ENCODE results near the gene DLK2. TPM values are rescaled to one million over a fixed set of nuclear protein-coding genes. Genes with fewer than 3 reads are reported as not detected.
"Not testable (repeated sequence)": the region's sequence is repeated elsewhere in the genome, so short reads cannot be mapped to it uniquely, and the experiment has no call there.

DLK2 gene
- total RNA-seq, 2 experiments from 2014 or later = 1.2 to 1.4 TPM

DNA sequence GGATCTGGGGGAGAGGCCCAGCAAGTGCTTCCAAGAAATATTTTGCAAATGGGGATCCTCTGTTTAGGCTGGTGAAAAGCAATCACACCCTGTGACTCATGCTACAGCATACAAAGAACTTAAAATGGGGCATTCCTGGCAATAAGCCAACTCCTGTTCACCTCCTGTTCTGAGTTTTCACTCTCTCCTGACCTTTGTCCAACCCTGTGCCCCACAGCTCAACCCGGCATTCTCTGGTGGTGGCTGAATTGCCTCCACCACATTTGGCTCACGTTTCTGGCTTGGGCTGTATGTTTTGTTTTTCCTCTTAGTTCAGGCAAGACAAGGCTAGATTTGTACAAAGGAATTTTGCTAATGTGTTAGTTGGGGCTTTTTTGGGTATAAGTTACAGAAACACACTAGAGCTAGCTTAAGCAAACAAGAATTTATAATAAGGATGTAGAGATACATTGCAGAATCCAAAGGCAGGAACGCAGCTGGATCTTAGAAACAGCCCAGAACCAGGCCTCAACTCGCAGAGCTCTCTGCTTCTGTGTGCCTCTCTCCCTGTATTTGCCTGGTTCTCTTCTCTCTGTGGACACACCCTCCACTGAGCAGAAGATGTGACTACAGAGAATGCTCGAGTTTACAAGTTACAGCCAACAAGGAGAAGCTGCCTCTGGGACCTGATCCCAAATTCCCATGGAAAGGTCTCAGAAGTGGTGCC is 18.6 kb downstream of the DLK2 start:
- POLR2A ChIA-PET = no interaction called here

GRCh38 chr6:43435682-43436437 is 19.5 kb downstream of the DLK2 start:
- ChIA-PET POLR2A (no interaction called here), CTCF (interaction anchor here (2.6 kb wide), 1 partner anchor 73 kb away, joined by 8 read pairs; no protein-coding TSS in a partner anchor)

More for the DNA sequence above, 18.6 kb downstream of the DLK2 start:
- CTCF ChIA-PET = interaction anchor here (0.6 to 2.6 kb wide), 4 partner anchors 10 to 169 kb away, joined by 3 to 8 read pairs (median 4); partner anchors contain the start of gene ABCC10

GRCh38 chr6:43434943-43435342 is 20.4 kb downstream of the DLK2 start:
- ChIA-PET POLR2A (no interaction called here), CTCF (interaction anchor here (1.3 to 2.6 kb wide), 2 partner anchors 9 to 74 kb away, joined by 3 to 8 read pairs; no protein-coding TSS in a partner anchor)

GRCh38 chr6:43434001-43434840 is 21.1 kb downstream of the DLK2 start:
- CTCF ChIA-PET = interaction anchor here (1.3 to 2.6 kb wide), 2 partner anchors 10 to 74 kb away, joined by 3 to 8 read pairs; no protein-coding TSS in a partner anchor
- POLR2A ChIA-PET = interaction anchor here (1.2 kb wide), 1 partner anchor 78 kb away, joined by 3 read pairs; no protein-coding TSS in a partner anchor

GRCh38 chr6:43433148-43433547 is 22.2 kb downstream of the DLK2 start:
- POLR2A ChIA-PET = no interaction called here
- CTCF ChIA-PET = no interaction called here

GRCh38 chr6:43432009-43432945 is 23.1 kb downstream of the DLK2 start:
- CTCF ChIA-PET = interaction anchor here (0.6 to 1.4 kb wide), 2 partner anchors 8 to 24 kb away, joined by 3 to 4 read pairs; no protein-coding TSS in a partner anchor
- POLR2A ChIA-PET = no interaction called here

- ChIA-PET CTCF (no interaction called here), POLR2A (no interaction called here)
Observed at GRCh38 chr6:43428874-43429273, 26.5 kb downstream of the DLK2 start.

GRCh38 chr6:43428112-43428570 is 27.2 kb downstream of the DLK2 start:
- ChIA-PET POLR2A (interaction anchor here (1.0 kb wide), 1 partner anchor 50 kb away, joined by 3 read pairs; no protein-coding TSS in a partner anchor), CTCF (interaction anchor here (1.2 to 1.6 kb wide), 2 partner anchors 54 to 176 kb away, joined by 6 read pairs; no protein-coding TSS in a partner anchor)

DNA sequence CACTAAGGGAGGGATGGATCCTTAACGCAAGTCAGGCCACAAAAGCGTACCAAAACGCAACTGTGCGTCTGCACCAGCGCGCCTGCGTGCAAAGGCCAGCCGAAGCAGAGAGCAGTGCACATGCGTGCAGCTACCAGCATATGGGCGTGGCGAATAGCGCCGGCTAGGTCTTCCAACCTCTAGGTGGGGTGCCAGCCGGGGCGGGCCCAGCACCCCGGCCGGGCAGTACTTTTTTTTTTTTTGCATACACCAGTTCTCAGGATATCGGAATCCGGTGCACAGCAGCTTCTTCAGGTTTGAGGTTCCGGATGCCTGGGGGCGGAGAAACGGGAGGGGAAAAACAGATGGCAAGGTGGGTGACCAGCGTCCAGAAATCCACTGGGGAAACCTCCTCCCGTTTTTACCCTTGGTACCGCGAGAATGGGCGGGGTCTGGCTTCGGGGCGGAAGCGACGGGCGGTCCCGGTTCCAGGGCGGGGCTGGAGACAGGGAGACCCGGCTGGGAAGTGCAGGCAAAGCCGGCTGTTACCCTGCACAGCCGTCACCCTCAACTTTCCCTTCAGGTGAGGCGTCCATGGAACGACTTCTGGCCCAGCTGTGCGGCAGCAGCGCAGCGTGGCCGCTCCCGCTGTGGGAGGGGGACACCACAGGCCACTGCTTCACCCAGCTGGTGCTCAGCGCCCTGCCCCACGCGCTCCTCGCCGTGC is 27.8 kb downstream of the DLK2 start, which contains the start of gene ABCC10:
Gene ABCC10, plus strand, starts transcription at position 136 of the 706 bp plus-strand sequence. Its CDS starts 438 bp downstream, at position 574.
- POLR2A ChIA-PET = interaction anchor here (0.5 to 1.0 kb wide), 6 partner anchors 29 to 198 kb away, joined by 3 to 7 read pairs (median 3); partner anchors contain the start of gene DNPH1
- CTCF ChIA-PET = interaction anchor here (0.8 to 1.7 kb wide), 7 partner anchors 10 to 199 kb away, joined by 3 to 6 read pairs (median 4); partner anchors contain the start of gene DNPH1

GRCh38 chr6:43426928-43427405 is 28.4 kb downstream of the DLK2 start:
- ChIA-PET CTCF (interaction anchor here (0.8 to 1.7 kb wide), 7 partner anchors 10 to 198 kb away, joined by 3 to 6 read pairs (median 4); partner anchors contain the start of gene DNPH1), POLR2A (interaction anchor here (0.5 to 1.0 kb wide), 6 partner anchors 28 to 198 kb away, joined by 3 to 7 read pairs (median 3); partner anchors contain the start of gene DNPH1)

- POLR2A ChIA-PET, CTCF ChIA-PET: not testable (repeated sequence)
Observed at GRCh38 chr6:43425083-43425482, 30.3 kb downstream of the DLK2 start.

DNA sequence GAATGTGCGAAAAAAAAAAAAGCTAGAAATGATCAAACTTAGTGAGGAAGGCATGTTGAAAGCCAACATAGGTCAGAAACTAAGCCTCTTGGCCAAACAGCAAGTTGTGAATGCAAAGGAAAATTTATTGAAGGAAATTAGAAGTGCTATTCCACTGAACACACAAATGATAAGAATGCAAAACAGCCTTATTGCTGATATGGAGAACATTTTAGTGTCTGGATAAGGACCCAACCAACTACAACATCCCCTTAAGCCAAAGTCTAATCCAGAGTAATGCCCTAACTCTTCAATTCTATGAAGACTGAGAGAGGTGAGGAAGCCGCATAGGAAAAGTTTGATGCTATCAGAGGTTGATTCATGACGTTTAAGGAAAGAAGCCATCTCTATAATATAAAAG is 33.5 kb downstream of the DLK2 start:
- CTCF ChIA-PET = interaction anchor here (0.6 to 1.3 kb wide), 2 partner anchors 24 to 278 kb away, joined by 3 to 4 read pairs; no protein-coding TSS in a partner anchor
- POLR2A ChIA-PET = interaction anchor here (0.6 kb wide), 1 partner anchor 26 kb away, joined by 3 read pairs; no protein-coding TSS in a partner anchor

DNA sequence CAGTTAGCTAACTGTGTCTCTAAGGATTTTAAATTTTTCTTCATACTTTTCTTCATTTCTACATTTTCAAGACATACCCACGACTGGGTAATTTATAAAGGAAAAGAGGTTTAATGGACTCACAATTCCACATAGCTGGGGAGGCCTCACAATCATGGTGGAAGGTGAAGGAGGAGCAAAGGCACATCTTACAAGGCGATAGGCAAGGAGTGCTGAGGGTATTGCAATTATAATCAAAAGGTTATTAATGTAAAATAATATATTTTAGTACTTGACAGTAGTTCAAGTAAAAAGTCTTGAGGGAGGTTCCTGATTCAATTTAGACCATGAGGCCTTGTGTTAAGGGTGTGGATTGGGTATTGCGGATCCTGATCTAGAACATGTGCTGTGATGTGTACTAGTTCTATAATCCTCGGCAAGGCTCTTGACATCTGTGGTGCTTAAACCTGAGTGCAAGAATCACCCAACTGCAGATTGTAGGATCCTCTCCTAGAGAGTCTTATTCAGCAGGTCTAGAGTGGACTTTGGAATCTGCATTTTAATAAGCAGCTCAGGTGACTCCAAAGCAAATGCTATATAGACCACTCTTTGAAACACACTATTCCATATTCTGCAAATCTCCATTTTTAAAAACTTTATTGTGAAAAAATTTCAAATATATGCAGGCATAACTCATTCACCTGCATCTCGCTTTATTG is 35.2 kb downstream of the DLK2 start:
- ChIA-PET CTCF (no interaction called here), POLR2A (no interaction called here)

DNA sequence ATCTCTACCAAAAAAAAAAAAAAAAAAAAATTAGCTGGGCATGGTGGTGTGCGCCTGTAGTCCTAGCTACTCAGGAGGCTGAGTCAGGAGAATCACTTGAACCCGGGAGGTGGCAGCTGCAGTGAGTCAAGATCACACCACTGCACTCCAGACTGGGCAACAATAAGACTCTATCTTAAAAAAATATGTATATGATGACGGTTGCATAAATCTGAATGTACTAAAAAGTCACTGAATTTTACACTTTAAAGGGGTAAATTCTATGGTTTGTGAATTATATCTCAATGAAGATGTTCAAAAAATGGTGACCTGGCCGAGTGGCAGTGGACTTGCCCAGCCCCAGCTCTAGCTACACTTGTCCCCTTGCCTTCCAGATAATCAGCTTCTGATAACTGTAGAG is 38.4 kb downstream of the DLK2 start:
- ChIA-PET POLR2A (no interaction called here), CTCF (interaction anchor here (1.0 kb wide), 1 partner anchor 33 kb away, joined by 3 read pairs; no protein-coding TSS in a partner anchor)

DNA sequence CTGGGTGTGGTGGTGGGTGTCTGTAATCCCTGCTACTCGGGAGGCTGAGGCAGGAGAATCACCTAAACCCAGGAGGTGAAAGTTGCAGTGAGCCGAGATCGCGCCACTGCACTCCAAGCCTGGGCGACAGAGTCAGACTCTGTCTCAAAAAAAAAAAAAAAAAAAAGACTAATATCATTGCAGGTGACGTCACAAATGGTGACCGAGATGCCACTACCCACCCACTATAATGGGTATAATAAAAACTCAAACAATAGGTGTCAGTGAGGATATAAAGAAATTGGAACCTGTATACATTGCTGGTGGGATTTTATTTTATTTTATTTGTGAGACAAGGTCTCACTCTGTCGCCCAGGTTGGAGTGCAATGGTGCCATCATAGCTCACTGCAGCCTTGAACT is 40.1 kb downstream of the DLK2 start:
- POLR2A ChIA-PET, CTCF ChIA-PET: not testable (repeated sequence)

- ChIA-PET CTCF (interaction anchor here (0.9 kb wide), 1 partner anchor 21 kb away, joined by 3 read pairs; no protein-coding TSS in a partner anchor), POLR2A (no interaction called here)
Observed at GRCh38 chr6:43413002-43413401, 42.3 kb downstream of the DLK2 start.

Measured in activated CD8-positive, alpha-beta memory T cell treated with anti-CD3 and anti-CD28 coated beads for 36 hours (primary cell).